ENCODE data around the gene PARD3B. TPM values are rescaled to one million over a fixed set of nuclear protein-coding genes. Genes with fewer than 3 reads are reported as not detected.

The PARD3B gene
- total and polyA plus RNA-seq, 2 of the 4 experiments (the other 2 are of a cell fraction), result 3.3 to 15.6 TPM

GRCh38 chr2:205386109-205386508 is 840.8 kb downstream of the PARD3B start:
- DNase-seq (no peak), ATAC-seq (ENCODE audit: low read depth) (no peak)
- no peak overlapping the region for H3K4me3 ChIP-seq (ENCODE audit: insufficient read depth, low read depth, low read length)
- no peak overlapping the region for H3K4ac ChIP-seq (ENCODE audit: low read depth, low read length)
- no peaks in the 10 kb centered on the region for H3K36me3 ChIP-seq (ENCODE audit: control insufficient read depth, insufficient read depth, low read length)
- intact Hi-C loops (cut with micrococcal nuclease) (no loop called here), in situ Hi-C loops (cut with MboI; ENCODE audit: low sequenced_read_pairs) (no loop called here), dilution Hi-C loops (cut with HindIII; ENCODE audit: low sequenced_read_pairs, unreplicated experiment) (no loop called here)
- POLR2A ChIA-PET (ENCODE audit: unreplicated experiment), result no interaction called here
- no peak overlapping the region for H4K5ac ChIP-seq (ENCODE audit: low read depth, low read length)
- H2BK120ac ChIP-seq (ENCODE audit: low read depth, low read length), result no peak overlapping the region
- H3K23ac ChIP-seq (ENCODE audit: low read depth, low read length), result no peak overlapping the region
- no peaks in the 10 kb centered on the region for H3K9me1 ChIP-seq (ENCODE audit: insufficient read depth, low read length)
- no peak overlapping the region for H2AK5ac ChIP-seq (ENCODE audit: low read depth, low read length)
- no peak overlapping the region for H3K18ac ChIP-seq (ENCODE audit: low read depth, low read length)
- no peak for TF ChIP-seq MXI1 (IDR thresholded peaks at IDR 0.05; ENCODE audit: borderline replicate concordance, low read depth, low read length)
- TF ChIP-seq RCOR1 (IDR thresholded peaks at IDR 0.05; ENCODE audit: insufficient replicate concordance, low read length), result no peak
- no peak for TF ChIP-seq RAD21 (IDR thresholded peaks at IDR 0.05; ENCODE audit: low read length)
- no peak for TF ChIP-seq NFE2L2 (IDR thresholded peaks at IDR 0.05; ENCODE audit: low read depth, low read length)
- TF ChIP-seq BHLHE40 (IDR thresholded peaks at IDR 0.05; ENCODE audit: low read depth, low read length), result no peak
- no peak for TF ChIP-seq FOS (IDR thresholded peaks at IDR 0.05; ENCODE audit: low read depth, low read length)
- TF ChIP-seq, protein P1, sequence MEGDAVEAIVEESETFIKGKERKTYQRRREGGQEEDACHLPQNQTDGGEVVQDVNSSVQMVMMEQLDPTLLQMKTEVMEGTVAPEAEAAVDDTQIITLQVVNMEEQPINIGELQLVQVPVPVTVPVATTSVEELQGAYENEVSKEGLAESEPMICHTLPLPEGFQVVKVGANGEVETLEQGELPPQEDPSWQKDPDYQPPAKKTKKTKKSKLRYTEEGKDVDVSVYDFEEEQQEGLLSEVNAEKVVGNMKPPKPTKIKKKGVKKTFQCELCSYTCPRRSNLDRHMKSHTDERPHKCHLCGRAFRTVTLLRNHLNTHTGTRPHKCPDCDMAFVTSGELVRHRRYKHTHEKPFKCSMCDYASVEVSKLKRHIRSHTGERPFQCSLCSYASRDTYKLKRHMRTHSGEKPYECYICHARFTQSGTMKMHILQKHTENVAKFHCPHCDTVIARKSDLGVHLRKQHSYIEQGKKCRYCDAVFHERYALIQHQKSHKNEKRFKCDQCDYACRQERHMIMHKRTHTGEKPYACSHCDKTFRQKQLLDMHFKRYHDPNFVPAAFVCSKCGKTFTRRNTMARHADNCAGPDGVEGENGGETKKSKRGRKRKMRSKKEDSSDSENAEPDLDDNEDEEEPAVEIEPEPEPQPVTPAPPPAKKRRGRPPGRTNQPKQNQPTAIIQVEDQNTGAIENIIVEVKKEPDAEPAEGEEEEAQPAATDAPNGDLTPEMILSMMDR (conservative IDR thresholded peaks at IDR 0.05; ENCODE audit: low read depth, low read length), result no peak
- no peak for TF ChIP-seq RFX5 (IDR thresholded peaks at IDR 0.05; ENCODE audit: low read depth, low read length)
- TF ChIP-seq MAZ (IDR thresholded peaks at IDR 0.05; ENCODE audit: borderline replicate concordance, low read depth, low read length), result no peak
- no peak for TF ChIP-seq ELK1 (IDR thresholded peaks at IDR 0.05; ENCODE audit: borderline replicate concordance, low read depth, low read length)
- no peak for TF ChIP-seq MAFK (IDR thresholded peaks at IDR 0.05; ENCODE audit: low read depth, low read length)
- 0 out of 2 replicates have a peak, but pooled peaks cover 3% of the 10 kb centered on the region for H3K4me1 ChIP-seq (ENCODE audit: control insufficient read depth, insufficient read depth, low read length)
- no peak overlapping the region for H3K4me2 ChIP-seq (ENCODE audit: low read depth, low read length)
- H2BK20ac ChIP-seq (ENCODE audit: low read depth, low read length), result no peak overlapping the region
- CTCF ChIA-PET, result no interaction called here
- no peak overlapping the region for H4K8ac ChIP-seq (ENCODE audit: low read depth in 2 of 2, low read length in 2 of 2)
- no peaks in the 10 kb centered on the region; a peak in 1 of 4 replicates for H3K79me1 ChIP-seq (ENCODE audit: low read depth in 1 of 2, low read length in 2 of 2)
- no TSS peak for BruUV-seq (replicated peaks)
- H3K14ac ChIP-seq (replicated peaks; ENCODE audit: low read depth, low read length), result no peak overlapping the region
- H3K9me3 ChIP-seq (ENCODE audit: control insufficient read depth, insufficient read depth, low read length), result no peaks in the 10 kb centered on the region
- H3K27me3 ChIP-seq (ENCODE audit: control insufficient read depth, insufficient read depth, low read length), result no peaks in the 10 kb centered on the region
- no peaks in the 10 kb centered on the region for H4K20me1 ChIP-seq (ENCODE audit: insufficient read depth, low read length)
- H2AFZ ChIP-seq (replicated peaks; ENCODE audit: low read length, poor library complexity), result no peak overlapping the region
- no peak overlapping the region for H3K56ac ChIP-seq (ENCODE audit: extremely low read depth, insufficient read depth, low read length)
- no peak overlapping the region for H2BK15ac ChIP-seq (ENCODE audit: low read depth, low read length)
- H2AK9ac ChIP-seq (replicated peaks; ENCODE audit: low read depth, low read length, poor library complexity), result no peak overlapping the region
- H3K9ac ChIP-seq (ENCODE audit: low read depth, low read length), result no peak overlapping the region
- H3K27ac ChIP-seq (ENCODE audit: insufficient read depth, low read length), result no peak overlapping the region
- WGBS, 2 experiments (ENCODE audit: extremely low coverage in 2 of 2, insufficient read length in 1 of 2), result no CpG with 5 or more reads among the region's 3 CpGs
- H4K91ac ChIP-seq (ENCODE audit: insufficient read depth, low read depth, low read length), result no peak overlapping the region
- no peak overlapping the region for H2BK5ac ChIP-seq (ENCODE audit: low read depth, low read length, poor library complexity, severe bottlenecking)
